Suprapubic skin (tissue), 3 donors: ENCODE results near the gene KRT23.

ENCODE experiments used
- POLR2A ChIP-seq, 2 donors: fragments of 450-650 bp; IDR thresholded peaks; one replicate each; pipeline ENCODE4 v1.6.1; 2017; ENCODE audit warnings: antibody characterized with exemption in 2 of 2, mild to moderate bottlenecking in 2 of 2, moderate library complexity in 2 of 2
- TF ChIP-seq, protein P1 (sequence below), 2 donors: fragments of 200-600 bp in 1 of 2; fragments of 450-650 bp in 1 of 2; sonication (generic) in 1 of 2; IDR thresholded peaks; one replicate each; pipeline ENCODE4 v1.5.1; 2016 to 2019; ENCODE audit warnings: antibody characterized with exemption in 2 of 2, mild to moderate bottlenecking in 1 of 2, moderate library complexity in 1 of 2

GRCh38 chr17:40962059-40962561, 24.7 kb upstream of the KRT23 start:
- no peak for TF ChIP-seq POLR2A (IDR thresholded peaks at IDR 0.05)
- TF ChIP-seq, protein P1, sequence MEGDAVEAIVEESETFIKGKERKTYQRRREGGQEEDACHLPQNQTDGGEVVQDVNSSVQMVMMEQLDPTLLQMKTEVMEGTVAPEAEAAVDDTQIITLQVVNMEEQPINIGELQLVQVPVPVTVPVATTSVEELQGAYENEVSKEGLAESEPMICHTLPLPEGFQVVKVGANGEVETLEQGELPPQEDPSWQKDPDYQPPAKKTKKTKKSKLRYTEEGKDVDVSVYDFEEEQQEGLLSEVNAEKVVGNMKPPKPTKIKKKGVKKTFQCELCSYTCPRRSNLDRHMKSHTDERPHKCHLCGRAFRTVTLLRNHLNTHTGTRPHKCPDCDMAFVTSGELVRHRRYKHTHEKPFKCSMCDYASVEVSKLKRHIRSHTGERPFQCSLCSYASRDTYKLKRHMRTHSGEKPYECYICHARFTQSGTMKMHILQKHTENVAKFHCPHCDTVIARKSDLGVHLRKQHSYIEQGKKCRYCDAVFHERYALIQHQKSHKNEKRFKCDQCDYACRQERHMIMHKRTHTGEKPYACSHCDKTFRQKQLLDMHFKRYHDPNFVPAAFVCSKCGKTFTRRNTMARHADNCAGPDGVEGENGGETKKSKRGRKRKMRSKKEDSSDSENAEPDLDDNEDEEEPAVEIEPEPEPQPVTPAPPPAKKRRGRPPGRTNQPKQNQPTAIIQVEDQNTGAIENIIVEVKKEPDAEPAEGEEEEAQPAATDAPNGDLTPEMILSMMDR (IDR thresholded peaks at IDR 0.05): no peak
